Measurements from ENCODE around the gene CLVS2. TPM values are rescaled to one million over a fixed set of nuclear protein-coding genes. Genes with fewer than 3 reads are reported as not detected.

Gene CLVS2
- total and polyA plus RNA-seq, 2 experiments from 2014 or later, result 0.08 to 0.66 TPM

GRCh38 chr6:122962000-122962624 lies 33.9 kb upstream of the CLVS2 start:
- H3K4me3 ChIP-seq, result no peak overlapping the region
- no peaks in the 10 kb centered on the region for H3K4me1 ChIP-seq (ENCODE audit: insufficient read depth)
- Mint-ChIP-seq H3K36me3 (ENCODE audit: low read depth) (no peaks in the 10 kb centered on the region; the same call in 2 of the 3 replicates), H3K9me3 (peaks cover 20% of the 10 kb centered on the region), H3K4me1 (peaks cover 2% of the 10 kb centered on the region; the same call in 1 of the 3 replicates), H3K27ac (no peak overlapping the region), H3K4me3 (no peak overlapping the region), H3K27me3 (ENCODE audit: insufficient read depth, low read depth, poor library complexity) (no peaks in the 10 kb centered on the region)
- DNase-seq (ENCODE audit: low spot score) (no peak), ATAC-seq (no peak)
- H4K20me1 ChIP-seq (replicated peaks; ENCODE audit: insufficient read depth), result no peaks in the 10 kb centered on the region
- H3F3A ChIP-seq (replicated peaks; ENCODE audit: low read depth), result no peaks in the 10 kb centered on the region
- no peak overlapping the region for H3K27ac ChIP-seq (ENCODE audit: low read depth)
- no peak overlapping the region for H3K4me2 ChIP-seq
- no peaks in the 10 kb centered on the region for H3K27me3 ChIP-seq (ENCODE audit: insufficient read depth)
- no peak for TF ChIP-seq CREB1 (CRISPR knock-in tag; IDR thresholded peaks at IDR 0.05; ENCODE audit: low read depth)
- TF ChIP-seq CTCF (conservative IDR thresholded peaks at IDR 0.05; ENCODE audit: low read depth in 2 of 2), result no peak
- no peak for TF ChIP-seq EZH2 (IDR thresholded peaks at IDR 0.05; ENCODE audit: low read depth, unreplicated experiment)
- no peak for TF ChIP-seq ETS1 (IDR thresholded peaks at IDR 0.05)
- no peak for TF ChIP-seq EZH2phosphoT487 (IDR thresholded peaks at IDR 0.05; ENCODE audit: unreplicated experiment)
- no peak for TF ChIP-seq JUNB (IDR thresholded peaks at IDR 0.05; ENCODE audit: unreplicated experiment)
- TF ChIP-seq STAT1 (IDR thresholded peaks at IDR 0.05; ENCODE audit: unreplicated experiment), result no peak
- no peak for TF ChIP-seq POLR2AphosphoS5 (IDR thresholded peaks at IDR 0.05; ENCODE audit: low read depth)
- no peak for TF ChIP-seq REST (IDR thresholded peaks at IDR 0.05; ENCODE audit: unreplicated experiment)
- TF ChIP-seq ZNF114 (CRISPR knock-in tag; IDR thresholded peaks at IDR 0.05), result no peak
- TF ChIP-seq NANOG (IDR thresholded peaks at IDR 0.05; ENCODE audit: borderline replicate concordance), result no peak
- TF ChIP-seq ZNF462 (CRISPR knock-in tag; IDR thresholded peaks at IDR 0.05), result no peak
- TF ChIP-seq ZNF331 (CRISPR knock-in tag; IDR thresholded peaks at IDR 0.05; ENCODE audit: low read depth), result no peak
- H3K36me3 ChIP-seq (ENCODE audit: insufficient read depth), result no peaks in the 10 kb centered on the region
- no peaks in the 10 kb centered on the region for H3K79me2 ChIP-seq (replicated peaks; ENCODE audit: insufficient read depth)
- H2AFZ ChIP-seq, result no peak overlapping the region
- H3K9me2 ChIP-seq (ENCODE audit: insufficient read depth), result no peaks in the 10 kb centered on the region; the same call in 1 of the 2 replicates

Measured in GM23338 (cell line).